Ovary (tissue), 9 donors: Measurements from ENCODE around the gene ROBO2. TPM values are rescaled to one million over a fixed set of nuclear protein-coding genes. Genes with fewer than 3 reads are reported as not detected.

Source experiments
- DNase-seq, 5 donors: peaks; one replicate each; pipeline ENCODE4 v3.0.0-alpha.2; 2019 to 2020
- H3K27ac ChIP-seq, 2 donors: fragments of 200-600 bp; one replicate each; pipeline versions ENCODE4 v1.5.1 to v1.8.0; 2019 to 2022
- H3K27me3 ChIP-seq: fragments of 200-600 bp; one replicate; pipeline ENCODE4 v1.8.0; 2022
- H3K36me3 ChIP-seq: fragments of 200-600 bp; sonication (generic); one replicate; pipeline ENCODE4 v1.5.1; 2019
- H3K4me1 ChIP-seq: one replicate; pipeline ENCODE4 v1.8.1; 2013; ENCODE audit warnings: mild to moderate bottlenecking, moderate library complexity; ENCODE audit not compliant: insufficient read depth
- H3K4me3 ChIP-seq: fragments of 200-600 bp; sonication (generic); one replicate; pipeline ENCODE4 v1.5.1; 2017
- H3K9me3 ChIP-seq, 2 donors: fragments of 200-600 bp in 1 of 2; sonication (generic) in 1 of 2; one replicate each; pipeline versions ENCODE4 v1.5.1 to v1.8.1; 2013 to 2019; ENCODE audit warnings: mild to moderate bottlenecking in 1 of 2, moderate library complexity in 1 of 2
- EP300 ChIP-seq: sonication (generic); formaldehyde crosslinking; IDR thresholded peaks from one replicate; pipeline ENCODE4 v1.6.1; 2017; ENCODE audit warnings: antibody characterized with exemption
- POLR2A ChIP-seq: fragments of 450-650 bp; IDR thresholded peaks from one replicate; pipeline ENCODE4 v1.6.1; 2017; ENCODE audit warnings: antibody characterized with exemption, mild to moderate bottlenecking, moderate library complexity
- WGBS, 3 donors: extraction: QIAGEN DNeasy Blood & Tissue Kit in 1 of 3; methylation state at CpG; one replicate each; pipeline versions ENCODE4 v1.1.5 to v1.1.7; 2013 to 2017; 5-methylcytosine and 5-hydroxymethylcytosine counted together
- intact Hi-C, 4 donors: fragments of 100-400 bp; cut with DNase I; formaldehyde crosslinking; loops; one replicate each; pipeline versions ENCODE4 v1.11.0 to v1.15.1; 2022 to 2023
- polyA plus RNA-seq, 2 donors: library from polyadenylated mRNA; stranded (reverse); fragments of 200-250 nt in 1 of 2; fragments of 350-450 nt in 1 of 2; fragmentation: Illumina TruSeq in 1 of 2; extraction: RNeasy Lipid Tissue Mini Kit (QIAGEN cat#74804) in 1 of 2; gene quantifications; one replicate each; pipeline ENCODE4 v1.2.3, GENCODE V29; 2013 to 2014
- total RNA-seq, 7 donors: library from RNA; depleted of rRNA in 2 of 7; stranded (reverse); fragments of >200 nt in 2 of 7; fragmentation: NEBNext Ultra II Directional in 3 of 7; extraction: Animal tissue kit (Norgen Biotek cat#: 25700) in 3 of 7; gene quantifications; one replicate each; pipeline versions ENCODE4 v1.1.0 to v1.2.4, GENCODE V29; 2016 to 2023
- TF ChIP-seq, protein P1 (sequence below), 3 donors: fragments of 450-650 bp in 2 of 3; fragments of 200-600 bp in 1 of 3; IDR thresholded peaks; one replicate each; pipeline versions ENCODE4 v1.5.1 to v1.8.0; 2016 to 2022; ENCODE audit warnings: antibody characterized with exemption in 3 of 3, mild to moderate bottlenecking in 1 of 3
- donor health status: DM: no; HTN: no; CAD: no; lungs with moderate emphysema.
- donor health status: DM: no; HTN: no; CAD: no.
- donor health status: Bipolar disorder and iron deficiency.
- donor health status: DM: yes; HTN: yes; CAD: no.
- donor health status: DM: no; HTN: no; CAD: no.
- donor health status: DM: yes; HTN: yes; CAD: no.

The ROBO2 gene
- total and polyA plus RNA-seq, 9 donors, result 3.4 to 14.8 (median 5.6) TPM

DNA sequence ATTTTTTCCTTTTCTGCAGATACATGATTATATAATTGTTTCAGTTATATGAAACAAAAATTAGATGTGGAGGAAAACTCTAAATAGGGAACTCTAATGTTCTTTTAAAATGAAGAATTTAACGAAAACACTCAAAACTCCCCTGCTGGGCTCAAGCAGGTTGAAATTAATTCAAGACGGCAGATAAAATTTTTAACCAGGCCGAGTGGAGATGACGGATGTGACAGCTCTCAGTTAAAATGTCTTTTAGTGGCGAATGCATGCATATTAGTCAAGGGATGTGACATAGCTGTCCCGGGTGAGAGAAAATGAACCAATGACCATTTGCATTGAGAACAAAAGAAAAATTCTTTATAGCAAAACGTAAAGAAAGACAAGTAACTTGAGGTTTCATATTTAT lies 110.1 kb downstream of the ROBO2 start:
- Histone ChIP-seq H3K9me3 (no peaks in the 10 kb centered on the region), H3K4me3 (no peak overlapping the region), H3K36me3 (no peaks in the 10 kb centered on the region), H3K4me1 (peaks cover 3% of the 10 kb centered on the region), H3K27me3 (no peaks in the 10 kb centered on the region), H3K27ac (no peak overlapping the region)
- intact Hi-C loops, result no loop called here
- no peak for DNase-seq
- TF ChIP-seq EP300 (no peak), POLR2A (no peak)
- TF ChIP-seq, protein P1, sequence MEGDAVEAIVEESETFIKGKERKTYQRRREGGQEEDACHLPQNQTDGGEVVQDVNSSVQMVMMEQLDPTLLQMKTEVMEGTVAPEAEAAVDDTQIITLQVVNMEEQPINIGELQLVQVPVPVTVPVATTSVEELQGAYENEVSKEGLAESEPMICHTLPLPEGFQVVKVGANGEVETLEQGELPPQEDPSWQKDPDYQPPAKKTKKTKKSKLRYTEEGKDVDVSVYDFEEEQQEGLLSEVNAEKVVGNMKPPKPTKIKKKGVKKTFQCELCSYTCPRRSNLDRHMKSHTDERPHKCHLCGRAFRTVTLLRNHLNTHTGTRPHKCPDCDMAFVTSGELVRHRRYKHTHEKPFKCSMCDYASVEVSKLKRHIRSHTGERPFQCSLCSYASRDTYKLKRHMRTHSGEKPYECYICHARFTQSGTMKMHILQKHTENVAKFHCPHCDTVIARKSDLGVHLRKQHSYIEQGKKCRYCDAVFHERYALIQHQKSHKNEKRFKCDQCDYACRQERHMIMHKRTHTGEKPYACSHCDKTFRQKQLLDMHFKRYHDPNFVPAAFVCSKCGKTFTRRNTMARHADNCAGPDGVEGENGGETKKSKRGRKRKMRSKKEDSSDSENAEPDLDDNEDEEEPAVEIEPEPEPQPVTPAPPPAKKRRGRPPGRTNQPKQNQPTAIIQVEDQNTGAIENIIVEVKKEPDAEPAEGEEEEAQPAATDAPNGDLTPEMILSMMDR (IDR thresholded peaks at IDR 0.05), result no peak
- 93 to 95% (median 93%) methylated on average over 7 of the region's 7 CpGs for WGBS, 3 donors

DNA sequence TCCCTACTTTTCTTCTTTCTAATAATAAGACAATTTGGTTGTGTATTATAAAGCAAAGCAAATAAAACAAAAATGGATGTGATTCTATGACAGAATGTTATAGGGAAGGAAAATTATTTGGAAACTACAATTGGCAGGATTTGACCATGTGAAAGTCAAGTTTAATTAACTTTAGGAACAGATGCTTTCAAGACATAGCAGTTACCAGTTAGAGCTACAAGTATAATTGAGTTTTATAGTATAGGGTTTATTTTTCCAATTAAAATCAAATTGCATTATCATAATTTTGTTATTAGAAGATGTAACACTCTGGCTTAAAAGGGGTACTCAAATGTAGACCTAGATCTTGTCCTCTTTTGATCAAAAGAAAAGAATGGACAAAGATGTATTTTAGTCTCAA lies 110.9 kb downstream of the ROBO2 start:
- no peaks in the 10 kb centered on the region for H3K36me3 ChIP-seq
- no peaks in the 10 kb centered on the region for H3K9me3 ChIP-seq
- TF ChIP-seq, protein P1 (IDR thresholded peaks at IDR 0.05), result no peak
- no peak for TF ChIP-seq POLR2A
- TF ChIP-seq EP300, result no peak
- H3K27ac ChIP-seq, result no peak overlapping the region
- H3K4me3 ChIP-seq, result no peak overlapping the region
- H3K27me3 ChIP-seq, result no peaks in the 10 kb centered on the region
- no peak for DNase-seq
- peaks cover 3% of the 10 kb centered on the region for H3K4me1 ChIP-seq
- intact Hi-C loops, result no loop called here

DNA sequence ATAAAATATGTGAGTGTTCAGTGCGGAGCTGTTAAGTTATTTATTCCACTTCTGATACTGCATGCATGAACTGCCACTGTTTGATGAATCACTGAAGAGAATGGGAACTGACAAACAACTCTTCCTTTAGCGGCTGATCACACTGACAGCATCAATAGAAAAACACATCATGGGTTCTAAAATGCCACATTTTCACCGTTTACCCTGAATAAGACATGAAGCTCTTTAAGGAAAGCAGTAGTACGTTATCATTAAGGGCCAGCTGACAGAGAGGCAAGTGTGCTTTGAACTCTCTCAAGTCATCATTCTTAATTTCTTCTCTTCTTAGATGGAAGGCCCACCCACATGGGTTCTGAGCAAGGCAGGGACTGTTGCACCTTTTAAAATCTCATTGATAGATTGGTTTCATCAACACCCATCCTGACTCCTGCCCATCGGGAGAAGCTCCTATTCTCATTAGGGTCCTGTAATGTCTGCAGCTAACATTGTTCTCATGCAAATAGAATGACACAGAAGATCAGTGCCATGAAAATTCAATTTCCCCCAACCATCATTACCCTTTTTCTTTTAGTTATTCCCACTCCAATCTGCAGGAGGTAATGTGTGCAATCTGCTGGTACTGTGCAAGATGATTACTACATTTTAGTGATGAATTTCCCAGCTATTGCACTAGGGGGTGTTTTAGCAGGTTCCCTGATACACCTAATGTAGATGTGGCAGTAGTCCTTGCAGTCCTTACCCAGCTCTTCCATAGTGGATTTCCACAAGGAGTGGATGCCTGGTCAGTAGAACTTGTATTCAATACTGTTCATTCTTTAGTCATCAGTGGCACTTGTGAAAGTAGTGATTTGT lies 119.1 kb downstream of the ROBO2 start:
- H3K36me3 ChIP-seq, result no peaks in the 10 kb centered on the region
- no peak overlapping the region for H3K27ac ChIP-seq
- TF ChIP-seq POLR2A (no peak), EP300 (no peak)
- DNase-seq, result no peak
- H3K4me3 ChIP-seq, result no peak overlapping the region
- no peaks in the 10 kb centered on the region for H3K27me3 ChIP-seq
- H3K4me1 ChIP-seq, result no peaks in the 10 kb centered on the region
- intact Hi-C loops, result no loop called here
- WGBS, 3 donors, result 87 to 89% (median 88%) methylated on average over 5 of the region's 5 CpGs
- no peaks in the 10 kb centered on the region for H3K9me3 ChIP-seq

DNA sequence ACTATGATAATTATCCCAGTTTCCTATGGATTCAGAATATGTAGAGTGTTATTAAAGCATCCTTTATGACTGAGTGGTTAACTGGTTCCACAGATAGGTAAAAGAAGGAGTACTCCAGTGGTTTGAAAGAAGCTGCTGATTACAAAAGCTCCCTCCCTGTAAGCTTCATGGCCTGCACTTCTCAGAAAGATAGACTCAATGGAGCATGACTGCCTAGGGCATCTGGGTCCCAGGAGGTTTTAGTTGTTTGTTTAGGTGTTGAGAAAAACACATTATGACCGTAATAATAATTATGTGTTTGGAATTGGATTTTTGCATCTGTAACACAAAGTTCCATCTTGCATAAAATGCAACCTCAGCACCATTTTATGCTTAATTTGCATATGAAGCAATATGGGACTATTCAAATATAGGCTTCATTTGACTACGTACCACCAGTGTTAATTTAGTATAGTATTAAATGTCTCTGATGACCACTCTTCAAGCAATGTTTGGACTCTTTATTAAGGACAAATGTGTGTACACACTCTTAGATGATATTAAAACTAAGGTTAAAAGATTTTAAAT lies 121.1 kb downstream of the ROBO2 start:
- Histone ChIP-seq H3K36me3 (no peaks in the 10 kb centered on the region), H3K9me3 (no peaks in the 10 kb centered on the region), H3K4me3 (no peak overlapping the region), H3K27ac (no peak overlapping the region), H3K27me3 (no peaks in the 10 kb centered on the region), H3K4me1 (no peaks in the 10 kb centered on the region)
- no peak for DNase-seq
- 92 to 96% (median 95%) methylated on average over 2 of the region's 2 CpGs for WGBS, 3 donors
- intact Hi-C loops, result no loop called here
- TF ChIP-seq POLR2A, result no peak
- TF ChIP-seq, protein P1 (IDR thresholded peaks at IDR 0.05), result no peak

DNA sequence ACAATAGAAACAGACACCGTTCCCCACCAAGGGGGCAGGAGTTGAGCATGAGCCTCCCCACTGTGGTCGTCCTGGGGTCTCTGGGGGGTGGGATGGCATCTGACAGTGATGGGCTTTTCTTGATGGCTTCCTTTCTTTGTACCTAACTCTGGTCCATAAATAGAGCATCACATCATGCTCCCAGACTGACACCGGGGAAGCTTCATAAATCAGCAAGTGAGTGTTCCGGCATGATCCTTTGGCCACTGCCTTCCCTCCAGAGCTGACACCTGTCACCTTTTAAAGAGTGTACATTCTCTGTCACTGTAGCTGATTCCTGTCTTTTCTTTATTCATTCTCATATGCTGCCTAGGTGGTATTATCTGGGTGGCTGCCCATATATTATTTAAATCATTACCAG lies 129.9 kb downstream of the ROBO2 start:
- intact Hi-C loops, result no loop called here
- H3K36me3 ChIP-seq, result no peaks in the 10 kb centered on the region
- TF ChIP-seq, protein P1 (IDR thresholded peaks at IDR 0.05), result no peak
- TF ChIP-seq EP300 (no peak), POLR2A (no peak)
- H3K27me3 ChIP-seq, result no peaks in the 10 kb centered on the region
- WGBS, 3 donors, result 91 to 94% (median 93%) methylated on average over 4 of the region's 4 CpGs
- no peaks in the 10 kb centered on the region for H3K4me1 ChIP-seq
- no peaks in the 10 kb centered on the region for H3K9me3 ChIP-seq
- no peak for DNase-seq
- H3K4me3 ChIP-seq, result no peak overlapping the region
- H3K27ac ChIP-seq, result no peak overlapping the region
